Measurements from ENCODE around the gene NAAA.
A peak's percentile ranks its signal among the peaks of the same experiment; 100 is the strongest.
"Not testable (repeated sequence)": the region's sequence is repeated elsewhere in the genome, so short reads cannot be mapped to it uniquely, and the experiment has no call there.

Gene NAAA

GRCh38 chr4:75916091-75916661, 24.6 kb downstream of the NAAA start:
- peak; percentile 25 for DNase-seq

- no peak for DNase-seq
Observed at GRCh38 chr4:75912968-75913367, 27.8 kb downstream of the NAAA start.

- DNase-seq, result not testable (repeated sequence)
Observed at GRCh38 chr4:75910831-75911230, 30.0 kb downstream of the NAAA start.

GRCh38 chr4:75909405-75909804, 31.4 kb downstream of the NAAA start:
- DNase-seq, result no peak

GRCh38 chr4:75908555-75908954, 32.3 kb downstream of the NAAA start:
- no peak for DNase-seq

GRCh38 chr4:75907966-75908365, 32.8 kb downstream of the NAAA start:
- DNase-seq, result no peak

GRCh38 chr4:75904076-75904475, 36.7 kb downstream of the NAAA start:
- no peak for DNase-seq

- DNase-seq, result no peak
Observed at GRCh38 chr4:75902352-75902751, 38.5 kb downstream of the NAAA start, which contains the start of gene PPEF2. PPEF2 (minus strand) TSS chr4:75902452; CDS start chr4:75896325, 6,127 bp downstream.

GRCh38 chr4:75898536-75898935, 42.3 kb downstream of the NAAA start:
- no peak for DNase-seq

- no peak for DNase-seq
Observed at GRCh38 chr4:75895744-75896314, 45.0 kb downstream of the NAAA start.

GRCh38 chr4:75892508-75892907, 48.3 kb downstream of the NAAA start:
- DNase-seq, result no peak

GRCh38 chr4:75891611-75892010, 49.2 kb downstream of the NAAA start:
- no peak for DNase-seq

- DNase-seq, result no peak
Observed at GRCh38 chr4:75889537-75890199, 51.1 kb downstream of the NAAA start.

- no peak for DNase-seq
Observed at GRCh38 chr4:75886104-75886503, 54.7 kb downstream of the NAAA start.

GRCh38 chr4:75881476-75881875, 59.3 kb downstream of the NAAA start:
- no peak for DNase-seq

GRCh38 chr4:75880278-75880677, 60.5 kb downstream of the NAAA start:
- DNase-seq, result no peak

GRCh38 chr4:75878246-75878756, 62.5 kb downstream of the NAAA start:
- DNase-seq, result no peak

- no peak for DNase-seq
Observed at GRCh38 chr4:75876218-75876617, 64.6 kb downstream of the NAAA start.

GRCh38 chr4:75869100-75869499, 71.7 kb downstream of the NAAA start:
- DNase-seq, result no peak

- no peak for DNase-seq
Observed at GRCh38 chr4:75867130-75867529, 73.7 kb downstream of the NAAA start.

Data from CD4-positive, alpha-beta T cell treated with Interleukin-15 for 1 hour (primary cell).